GM12878 (cell line): ENCODE results near the gene FCAR. TPM values are rescaled to one million over a fixed set of nuclear protein-coding genes. Genes with fewer than 3 reads are reported as not detected.
"Not testable (repeated sequence)": the region's sequence is repeated elsewhere in the genome, so short reads cannot be mapped to it uniquely, and the experiment has no call there.

ENCODE experiments used
- ATAC-seq: fragments of 200-7000 bp; cut with Tn5 transposase; 3 replicates; pipeline ENCODE4 v1.9.1; 2020; ENCODE audit warnings: mild to moderate bottlenecking, moderate library complexity
- BruUV-seq: library from RNA; stranded (reverse); fragments of 400-500 nt; replicated peaks from 2 replicates; lab custom pipeline; 2021; lab: Mats Ljungman, UMichigan
- CTCF ChIA-PET: fragments of 300-600 bp; sonication (Branson Sonifier 250); formaldehyde crosslinking; extraction: SDS; loops from one replicate; lab custom pipeline; 2021; ENCODE audit warnings: inconsistent platforms; lab: Yijun Ruan, JAX
- POLR2A ChIA-PET: fragments of 350-600 bp; formaldehyde crosslinking; extraction: SDS; loops from one replicate; lab custom pipeline; 2021; ENCODE audit warnings: inconsistent platforms; lab: Charles Lee
- RAD21 ChIA-PET: fragments of 300-600 bp; sonication (Branson Sonifier 250); formaldehyde crosslinking; loops from one replicate; lab custom pipeline; 2023; ENCODE audit warnings: antibody characterized with exemption; ENCODE audit not compliant: unreplicated experiment; lab: Charles Lee
- SMC1A ChIA-PET: fragments of 300-600 bp; sonication (Branson Sonifier 250); formaldehyde crosslinking; loops from one replicate; lab custom pipeline; 2023; ENCODE audit not compliant: unreplicated experiment, uncharacterized antibody; lab: Charles Lee
- DNase-seq: peaks from one replicate; pipeline ENCODE4 v3.0.0-alpha.2; 2011; ENCODE audit warnings: low read depth, low spot score
- FAIRE-seq: peaks from 3 replicates; lab custom pipeline; 2011; peaks lifted over from hg19 to GRCh38; lab: Jason Lieb, UNC
- H2AFZ ChIP-seq: 2 replicates; pipeline ENCODE4 v1.6.0; 2011; ENCODE audit warnings: low read depth, low read length, control low read depth; ENCODE audit not compliant: control insufficient read depth
- H3K27ac ChIP-seq: 2 replicates; pipeline ENCODE4 v1.5.1; 2011; ENCODE audit warnings: control low read depth; ENCODE audit not compliant: control insufficient read depth, insufficient read depth
- H3K27me3 ChIP-seq, 2 experiments: replicated peaks in 1 of 2; 2 replicates each; pipeline versions ENCODE4 v1.6.0 to v1.6.1; 2011; ENCODE audit warnings: low read length in 1 of 2; ENCODE audit not compliant: control insufficient read depth in 2 of 2, insufficient read depth in 2 of 2
- H3K36me3 ChIP-seq, 2 experiments: 2 replicates each; pipeline ENCODE4 v1.5.1; 2011; ENCODE audit warnings: low read length in 1 of 2; ENCODE audit not compliant: control insufficient read depth in 2 of 2, insufficient read depth in 2 of 2
- H3K4me1 ChIP-seq: 2 replicates; pipeline ENCODE4 v1.6.1; 2011; ENCODE audit warnings: mild to moderate bottlenecking, low read length, moderate library complexity, mixed read lengths; ENCODE audit not compliant: control insufficient read depth, insufficient read depth
- H3K4me2 ChIP-seq: 2 replicates; pipeline ENCODE4 v1.6.0; 2011; ENCODE audit warnings: control low read depth; ENCODE audit not compliant: control insufficient read depth, insufficient read depth
- H3K4me3 ChIP-seq: fragments of 200-600 bp; sonication (generic); 2 replicates; pipeline ENCODE4 v1.5.1; 2016
- H3K79me2 ChIP-seq: 2 replicates; pipeline ENCODE4 v1.6.0; 2011; ENCODE audit warnings: low read length; ENCODE audit not compliant: control insufficient read depth, insufficient read depth
- H3K9ac ChIP-seq: 2 replicates; pipeline ENCODE4 v1.8.0; 2011; ENCODE audit warnings: low read length, control low read depth, mixed read lengths; ENCODE audit not compliant: control insufficient read depth, insufficient read depth
- H3K9me3 ChIP-seq: replicated peaks from 3 replicates; pipeline ENCODE4 v1.5.1; 2011; ENCODE audit warnings: mild to moderate bottlenecking, low read length; ENCODE audit not compliant: control insufficient read depth, insufficient read depth
- H4K20me1 ChIP-seq: 2 replicates; pipeline ENCODE4 v1.6.0; 2011; ENCODE audit not compliant: control insufficient read depth, insufficient read depth
- BRCA1 ChIP-seq: IDR thresholded peaks from 2 replicates; pipeline ENCODE4 v1.6.1; 2011; ENCODE audit warnings: low read depth, low read length, improper control_type of control experiment
- EZH2 ChIP-seq: IDR thresholded peaks from 2 replicates; pipeline ENCODE4 v1.6.1; 2012; ENCODE audit warnings: low read depth, mild to moderate bottlenecking, control low read depth, inconsistent platforms, low read length, borderline replicate concordance; ENCODE audit not compliant: control insufficient read depth
- FOS ChIP-seq: IDR thresholded peaks from 3 replicates; pipeline ENCODE4 v1.6.1; 2011; ENCODE audit warnings: borderline replicate concordance; ENCODE audit not compliant: insufficient read length; ENCODE audit errors: extremely low read depth
- HDGF ChIP-seq: fragments of 450-650 bp; IDR thresholded peaks from 2 replicates; pipeline ENCODE4 v1.6.1; 2016; ENCODE audit warnings: antibody characterized with exemption
- NR2C1 ChIP-seq: fragments of 450-650 bp; IDR thresholded peaks from 2 replicates; pipeline ENCODE4 v1.6.1; 2017; ENCODE audit warnings: antibody characterized with exemption, mild to moderate bottlenecking, moderate library complexity
- NRF1 ChIP-seq: conservative IDR thresholded peaks from 2 replicates; pipeline ENCODE4 v1.6.1; 2011; ENCODE audit warnings: mild to moderate bottlenecking, low read depth, low read length, improper control_type of control experiment
- PAX8 ChIP-seq: fragments of 450-650 bp; IDR thresholded peaks from 2 replicates; pipeline ENCODE4 v1.6.1; 2017; ENCODE audit warnings: mild to moderate bottlenecking, moderate library complexity
- WGBS: methylation state at CpG from one replicate; pipeline ENCODE4 v1.1.6; 2016; ENCODE audit warnings: low lambda C conversion rate; ENCODE audit not compliant: insufficient replicate concordance, insufficient coverage; ENCODE audit errors: missing lambda C conversion rate; 5-methylcytosine and 5-hydroxymethylcytosine counted together
- in situ Hi-C: fragments of 300-500 bp; cut with MboI; formaldehyde crosslinking; loops from 9 replicates; pipeline ENCODE4 v1.14.3; 2018; ENCODE audit warnings: mixed read lengths
- intact Hi-C: fragments of 100-400 bp; cut with micrococcal nuclease; formaldehyde crosslinking; loops from one replicate; pipeline ENCODE4 v1.14.2; 2022; ENCODE audit not compliant: unreplicated experiment
- polyA plus RNA-seq, 11 experiments: library from polyadenylated mRNA; depleted of rRNA in 4 of 11; unstranded in 6 of 11; stranded (reverse) in 5 of 11; fragments of >200 nt; fragmentation: Nextera tagmentation in 4 of 11; fragmentation: Illumina TruSeq in 1 of 11; extraction: Ambion mirVana in 4 of 11; extraction: Trizol in 1 of 11; gene quantifications; 1 replicate in 1 of 11; 2 replicates in 10 of 11; pipeline versions ENCODE4 v1.2.1 to v1.2.3, GENCODE V29; 2011 to 2016; ENCODE audit warnings: inconsistent platforms in 2 of 11, missing spikeins in 2 of 11, low read depth in 1 of 11
- total RNA-seq, 4 experiments: library from RNA; depleted of rRNA in 3 of 4; stranded (reverse); fragments of >200 nt in 3 of 4; fragmentation: Illumina TruSeq in 1 of 4; extraction: Trizol in 1 of 4; gene quantifications; 2 replicates each; pipeline versions ENCODE4 v1.2.1 to v1.2.3, GENCODE V29; 2013 to 2021
- TF ChIP-seq, protein P1 (sequence below): IDR thresholded peaks from 2 replicates; pipeline ENCODE4 v1.6.1; 2011; ENCODE audit warnings: low read depth, mild to moderate bottlenecking, low read length, moderate library complexity, borderline replicate concordance; ENCODE audit errors: extremely low read depth
- TF ChIP-seq, protein P2 (sequence below): IDR thresholded peaks from 2 replicates; pipeline ENCODE4 v1.6.1; 2012; ENCODE audit warnings: improper control_type of control experiment, low read depth, low read length; ENCODE audit not compliant: insufficient replicate concordance

Gene FCAR
- total and polyA plus RNA-seq, 10 of the 15 experiments (the other 5 are each of a cell fraction or from before 2014, with no cell fraction given) = 0.49 TPM; not detected in 9

DNA sequence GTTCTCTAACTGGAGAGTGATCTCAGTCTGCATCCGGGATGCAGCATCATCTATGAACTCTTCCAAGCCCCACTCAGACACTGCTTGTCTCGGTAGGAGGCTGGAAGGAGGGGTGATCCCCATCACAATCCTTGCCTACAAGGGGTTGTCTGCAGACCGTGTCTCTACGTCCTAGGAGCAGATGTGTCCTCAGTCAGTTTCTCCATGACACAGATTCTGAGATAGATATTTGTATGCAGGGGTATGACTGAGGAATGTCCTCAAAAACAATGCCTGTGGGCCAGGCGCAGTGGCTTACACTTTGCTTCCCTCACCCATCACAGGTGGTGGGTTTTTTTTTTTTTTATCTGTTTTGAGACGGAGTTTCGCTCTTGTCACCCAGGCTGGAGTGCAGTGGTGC, 32.8 kb downstream of the FCAR start:
- WGBS = 37% methylated on average over 7 of the region's 7 CpGs
- CTCF ChIA-PET = no interaction called here
- no peak for DNase-seq
- Histone ChIP-seq H2AFZ (no peak overlapping the region), H3K36me3 (no peaks in the 10 kb centered on the region), H3K27ac (no peak overlapping the region), H4K20me1 (no peaks in the 10 kb centered on the region), H3K9me3 (no peaks in the 10 kb centered on the region), H3K9ac (no peak overlapping the region), H3K27me3 (no peaks in the 10 kb centered on the region), H3K4me2 (no peak overlapping the region), H3K4me1 (peaks cover 4% of the 10 kb centered on the region; the same call in 1 of the 2 replicates), H3K4me3 (no peak overlapping the region), H3K79me2 (no peaks in the 10 kb centered on the region)
- POLR2A ChIA-PET = no interaction called here
- FAIRE-seq = no peak
- TF ChIP-seq, protein P1, sequence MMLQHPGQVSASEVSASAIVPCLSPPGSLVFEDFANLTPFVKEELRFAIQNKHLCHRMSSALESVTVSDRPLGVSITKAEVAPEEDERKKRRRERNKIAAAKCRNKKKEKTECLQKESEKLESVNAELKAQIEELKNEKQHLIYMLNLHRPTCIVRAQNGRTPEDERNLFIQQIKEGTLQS = no peak
- TF ChIP-seq BRCA1 = no peak
- TF ChIP-seq NR2C1 = no peak
- no peak for TF ChIP-seq PAX8
- no peak for TF ChIP-seq EZH2
- TF ChIP-seq, protein P2, sequence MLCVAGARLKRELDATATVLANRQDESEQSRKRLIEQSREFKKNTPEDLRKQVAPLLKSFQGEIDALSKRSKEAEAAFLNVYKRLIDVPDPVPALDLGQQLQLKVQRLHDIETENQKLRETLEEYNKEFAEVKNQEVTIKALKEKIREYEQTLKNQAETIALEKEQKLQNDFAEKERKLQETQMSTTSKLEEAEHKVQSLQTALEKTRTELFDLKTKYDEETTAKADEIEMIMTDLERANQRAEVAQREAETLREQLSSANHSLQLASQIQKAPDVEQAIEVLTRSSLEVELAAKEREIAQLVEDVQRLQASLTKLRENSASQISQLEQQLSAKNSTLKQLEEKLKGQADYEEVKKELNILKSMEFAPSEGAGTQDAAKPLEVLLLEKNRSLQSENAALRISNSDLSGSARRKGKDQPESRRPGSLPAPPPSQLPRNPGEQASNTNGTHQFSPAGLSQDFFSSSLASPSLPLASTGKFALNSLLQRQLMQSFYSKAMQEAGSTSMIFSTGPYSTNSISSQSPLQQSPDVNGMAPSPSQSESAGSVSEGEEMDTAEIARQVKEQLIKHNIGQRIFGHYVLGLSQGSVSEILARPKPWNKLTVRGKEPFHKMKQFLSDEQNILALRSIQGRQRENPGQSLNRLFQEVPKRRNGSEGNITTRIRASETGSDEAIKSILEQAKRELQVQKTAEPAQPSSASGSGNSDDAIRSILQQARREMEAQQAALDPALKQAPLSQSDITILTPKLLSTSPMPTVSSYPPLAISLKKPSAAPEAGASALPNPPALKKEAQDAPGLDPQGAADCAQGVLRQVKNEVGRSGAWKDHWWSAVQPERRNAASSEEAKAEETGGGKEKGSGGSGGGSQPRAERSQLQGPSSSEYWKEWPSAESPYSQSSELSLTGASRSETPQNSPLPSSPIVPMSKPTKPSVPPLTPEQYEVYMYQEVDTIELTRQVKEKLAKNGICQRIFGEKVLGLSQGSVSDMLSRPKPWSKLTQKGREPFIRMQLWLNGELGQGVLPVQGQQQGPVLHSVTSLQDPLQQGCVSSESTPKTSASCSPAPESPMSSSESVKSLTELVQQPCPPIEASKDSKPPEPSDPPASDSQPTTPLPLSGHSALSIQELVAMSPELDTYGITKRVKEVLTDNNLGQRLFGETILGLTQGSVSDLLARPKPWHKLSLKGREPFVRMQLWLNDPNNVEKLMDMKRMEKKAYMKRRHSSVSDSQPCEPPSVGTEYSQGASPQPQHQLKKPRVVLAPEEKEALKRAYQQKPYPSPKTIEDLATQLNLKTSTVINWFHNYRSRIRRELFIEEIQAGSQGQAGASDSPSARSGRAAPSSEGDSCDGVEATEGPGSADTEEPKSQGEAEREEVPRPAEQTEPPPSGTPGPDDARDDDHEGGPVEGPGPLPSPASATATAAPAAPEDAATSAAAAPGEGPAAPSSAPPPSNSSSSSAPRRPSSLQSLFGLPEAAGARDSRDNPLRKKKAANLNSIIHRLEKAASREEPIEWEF = no peak
- no peak for TF ChIP-seq NRF1
- no peak for TF ChIP-seq FOS
- no peak for TF ChIP-seq HDGF
- in situ Hi-C loops = no loop called here
- SMC1A ChIA-PET = interaction anchor here (0.5 kb wide), 1 partner anchor 12 kb away, joined by 3 read pairs; no protein-coding TSS in a partner anchor
- no peak for ATAC-seq
- intact Hi-C loops = no loop called here
- BruUV-seq = no TSS peak
- RAD21 ChIA-PET = no interaction called here

DNA sequence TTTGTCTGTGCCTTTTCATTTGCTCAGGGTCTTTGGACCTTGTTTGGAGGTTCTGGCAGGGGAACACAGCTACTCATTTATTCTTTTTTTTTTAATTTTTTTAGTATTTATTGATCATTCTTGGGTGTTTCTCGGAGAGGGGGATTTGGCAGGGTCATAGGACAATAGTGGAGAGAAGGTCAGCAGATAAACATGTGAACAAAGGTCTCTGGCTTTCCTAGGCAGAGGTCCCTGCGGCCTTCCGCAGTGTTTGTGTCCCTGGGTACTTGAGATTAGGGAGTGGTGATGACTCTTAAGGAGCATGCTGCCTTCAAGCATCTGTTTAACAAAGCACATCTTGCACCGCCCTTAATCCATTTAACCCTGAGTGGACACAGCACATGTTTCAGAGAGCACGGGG, 33.9 kb downstream of the FCAR start:
- intact Hi-C loops, H3K79me2 ChIP-seq, H3K4me3 ChIP-seq, H3K27ac ChIP-seq, H3K9me3 ChIP-seq, H3K27me3 ChIP-seq, CTCF ChIA-PET, ATAC-seq, H3K4me1 ChIP-seq, H3K4me2 ChIP-seq, DNase-seq, BruUV-seq, FAIRE-seq, H2AFZ ChIP-seq, in situ Hi-C loops, RAD21 ChIA-PET, H4K20me1 ChIP-seq, H3K9ac ChIP-seq, SMC1A ChIA-PET, H3K36me3 ChIP-seq: not testable (repeated sequence)
- POLR2A ChIA-PET = interaction anchor here (0.7 kb wide), 1 partner anchor 14 kb away, joined by 5 read pairs; no protein-coding TSS in a partner anchor
- no CpG with 5 or more reads among the region's 5 CpGs for WGBS
